ENCODE measurements around the gene HSD17B3.

DNA sequence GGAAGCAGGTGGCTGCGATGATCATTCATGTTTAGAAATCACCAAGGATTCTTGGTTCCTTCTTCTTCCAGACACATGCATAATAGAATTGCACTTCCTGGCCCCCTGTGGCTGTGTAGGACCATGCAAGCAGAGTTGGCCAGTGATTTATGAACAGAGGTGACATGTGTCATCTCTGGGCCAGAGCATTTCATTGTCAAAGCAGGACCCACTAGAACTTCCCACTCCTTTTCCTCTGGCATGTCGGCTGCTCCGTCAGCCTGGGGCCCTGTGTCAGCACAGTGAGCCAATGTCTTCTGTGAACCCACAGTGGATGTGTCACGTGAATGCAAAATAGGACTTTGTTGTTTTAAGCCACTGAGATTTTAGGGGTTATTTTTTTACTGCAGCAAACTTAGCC is 59.2 kb downstream of the HSD17B3 start:
- TF ChIP-seq CTCF (IDR thresholded peaks at IDR 0.05): no peak
- TF ChIP-seq POLR2A (IDR thresholded peaks at IDR 0.05): no peak

Measured in thyroid gland (tissue), 4 donors.